ENCODE data around the gene RBM6.

RBM6 gene

GRCh38 chr3:49998326-49998725, 58.4 kb downstream of the RBM6 start:
- no peak overlapping the region for H2AFZ ChIP-seq
- no peaks in the 10 kb centered on the region for H3K9me3 ChIP-seq (ENCODE audit: control insufficient read depth, low read length)
- H3K9ac ChIP-seq = no peak overlapping the region
- no peak for TF ChIP-seq CTCF (IDR thresholded peaks at IDR 0.05)
- peaks cover 4% of the 10 kb centered on the region for H3K79me2 ChIP-seq
- H3K4me1 ChIP-seq = no peaks in the 10 kb centered on the region
- H3K4me3 ChIP-seq (ENCODE audit: low read depth, low read length) = no peak overlapping the region
- no peaks in the 10 kb centered on the region for H3K36me3 ChIP-seq (ENCODE audit: control insufficient read depth, insufficient read depth, low read length)
- H3K27me3 ChIP-seq (ENCODE audit: control insufficient read depth, insufficient read depth, low read length) = no peaks in the 10 kb centered on the region
- no peak overlapping the region for H3K27ac ChIP-seq
- H3K4me2 ChIP-seq (ENCODE audit: low read length) = no peak overlapping the region

GRCh38 chr3:50001511-50001910, 61.6 kb downstream of the RBM6 start:
- Histone ChIP-seq H2AFZ (no peak overlapping the region), H3K4me3 (ENCODE audit: low read depth, low read length) (no peak overlapping the region), H3K27me3 (ENCODE audit: control insufficient read depth, insufficient read depth, low read length) (no peaks in the 10 kb centered on the region), H3K79me2 (no peaks in the 10 kb centered on the region), H3K9me3 (ENCODE audit: control insufficient read depth, low read length) (no peaks in the 10 kb centered on the region), H3K36me3 (ENCODE audit: control insufficient read depth, insufficient read depth, low read length) (no peaks in the 10 kb centered on the region), H3K4me1 (no peaks in the 10 kb centered on the region), H3K27ac (no peak overlapping the region), H3K9ac (no peak overlapping the region), H3K4me2 (ENCODE audit: low read length) (no peak overlapping the region)
- no peak for TF ChIP-seq CTCF (IDR thresholded peaks at IDR 0.05)

GRCh38 chr3:50003216-50003615, 63.3 kb downstream of the RBM6 start:
- Histone ChIP-seq H3K4me2 (ENCODE audit: low read length) (no peak overlapping the region), H3K36me3 (ENCODE audit: control insufficient read depth, insufficient read depth, low read length) (no peaks in the 10 kb centered on the region), H3K4me3 (ENCODE audit: low read depth, low read length) (no peak overlapping the region), H3K4me1 (no peaks in the 10 kb centered on the region), H3K27ac (no peak overlapping the region), H3K27me3 (ENCODE audit: control insufficient read depth, insufficient read depth, low read length) (no peaks in the 10 kb centered on the region), H2AFZ (no peak overlapping the region), H3K9me3 (ENCODE audit: control insufficient read depth, low read length) (no peaks in the 10 kb centered on the region), H3K79me2 (no peaks in the 10 kb centered on the region), H3K9ac (no peak overlapping the region)
- TF ChIP-seq CTCF (IDR thresholded peaks at IDR 0.05) = no peak

GRCh38 chr3:50003824-50004223, 63.9 kb downstream of the RBM6 start:
- Histone ChIP-seq H2AFZ (no peak overlapping the region), H3K27ac (no peak overlapping the region), H3K9me3 (ENCODE audit: control insufficient read depth, low read length) (no peaks in the 10 kb centered on the region), H3K4me1 (peaks cover 2% of the 10 kb centered on the region), H3K4me3 (ENCODE audit: low read depth, low read length) (no peak overlapping the region), H3K79me2 (no peaks in the 10 kb centered on the region), H3K4me2 (ENCODE audit: low read length) (no peak overlapping the region), H3K27me3 (ENCODE audit: control insufficient read depth, insufficient read depth, low read length) (no peaks in the 10 kb centered on the region), H3K9ac (no peak overlapping the region), H3K36me3 (ENCODE audit: control insufficient read depth, insufficient read depth, low read length) (no peaks in the 10 kb centered on the region)
- TF ChIP-seq CTCF (IDR thresholded peaks at IDR 0.05) = no peak

- Histone ChIP-seq H3K4me2 (ENCODE audit: low read length) (peak overlapping the region; percentile 37), H2AFZ (no peak overlapping the region), H3K79me2 (peaks cover 5% of the 10 kb centered on the region), H3K27me3 (ENCODE audit: control insufficient read depth, insufficient read depth, low read length) (no peaks in the 10 kb centered on the region), H3K36me3 (ENCODE audit: control insufficient read depth, insufficient read depth, low read length) (no peaks in the 10 kb centered on the region), H3K4me1 (peaks cover 6% of the 10 kb centered on the region), H3K4me3 (ENCODE audit: low read depth, low read length) (no peak overlapping the region), H3K27ac (no peak overlapping the region), H3K9me3 (ENCODE audit: control insufficient read depth, low read length) (no peaks in the 10 kb centered on the region), H3K9ac (no peak overlapping the region)
- TF ChIP-seq CTCF (IDR thresholded peaks at IDR 0.05) = no peak
These were observed 69.0 kb downstream of the RBM6 start for GRCh38 chr3:50008931-50009330.
